ENCODE results near the gene CLPTM1L.
"Not testable (repeated sequence)": the region's sequence is repeated elsewhere in the genome, so short reads cannot be mapped to it uniquely, and the experiment has no call there.

The CLPTM1L gene

GRCh38 chr5:1338506-1339070, 6.3 kb downstream of the CLPTM1L start:
- no peak for DNase-seq

GRCh38 chr5:1338196-1338490, 6.8 kb downstream of the CLPTM1L start:
- no peak for DNase-seq

GRCh38 chr5:1337489-1338195, 7.3 kb downstream of the CLPTM1L start:
- DNase-seq: no peak

- no peak for DNase-seq
Observed at GRCh38 chr5:1336749-1337488, 8.0 kb downstream of the CLPTM1L start.

GRCh38 chr5:1336106-1336561, 8.8 kb downstream of the CLPTM1L start:
- no peak for DNase-seq

- no peak for DNase-seq
Observed at GRCh38 chr5:1335540-1336095, 9.3 kb downstream of the CLPTM1L start.

GRCh38 chr5:1334831-1335539, 9.9 kb downstream of the CLPTM1L start:
- DNase-seq: no peak

- no peak for DNase-seq
Observed at GRCh38 chr5:1333986-1334385, 10.9 kb downstream of the CLPTM1L start.

GRCh38 chr5:1333286-1333685, 11.6 kb downstream of the CLPTM1L start:
- not testable (repeated sequence) for DNase-seq

GRCh38 chr5:1332461-1333001, 12.4 kb downstream of the CLPTM1L start:
- DNase-seq: no peak

GRCh38 chr5:1331861-1332405, 13.0 kb downstream of the CLPTM1L start:
- DNase-seq: no peak

- no peak for DNase-seq
Observed at GRCh38 chr5:1330847-1331831, 13.8 kb downstream of the CLPTM1L start.

GRCh38 chr5:1330146-1330846, 14.6 kb downstream of the CLPTM1L start:
- DNase-seq: no peak

- no peak for DNase-seq
Observed at GRCh38 chr5:1329111-1329579, 15.8 kb downstream of the CLPTM1L start.

GRCh38 chr5:1328237-1329110, 16.4 kb downstream of the CLPTM1L start:
- not testable (repeated sequence) for DNase-seq

- not testable (repeated sequence) for DNase-seq
Observed at GRCh38 chr5:1326901-1327756, 17.8 kb downstream of the CLPTM1L start.

- DNase-seq: not testable (repeated sequence)
Observed at GRCh38 chr5:1326532-1326875, 18.4 kb downstream of the CLPTM1L start.

- no peak for DNase-seq
Observed at GRCh38 chr5:1325870-1326531, 18.9 kb downstream of the CLPTM1L start.

All from kidney glomerular epithelial cell (primary cell).